Measurements from ENCODE around the gene SCEL. TPM values are rescaled to one million over a fixed set of nuclear protein-coding genes. Genes with fewer than 3 reads are reported as not detected.

The SCEL gene
- total and polyA plus RNA-seq, 2 of the 8 experiments (the other 6 are each of a cell fraction or from before 2014, with no cell fraction given): not detected

DNA sequence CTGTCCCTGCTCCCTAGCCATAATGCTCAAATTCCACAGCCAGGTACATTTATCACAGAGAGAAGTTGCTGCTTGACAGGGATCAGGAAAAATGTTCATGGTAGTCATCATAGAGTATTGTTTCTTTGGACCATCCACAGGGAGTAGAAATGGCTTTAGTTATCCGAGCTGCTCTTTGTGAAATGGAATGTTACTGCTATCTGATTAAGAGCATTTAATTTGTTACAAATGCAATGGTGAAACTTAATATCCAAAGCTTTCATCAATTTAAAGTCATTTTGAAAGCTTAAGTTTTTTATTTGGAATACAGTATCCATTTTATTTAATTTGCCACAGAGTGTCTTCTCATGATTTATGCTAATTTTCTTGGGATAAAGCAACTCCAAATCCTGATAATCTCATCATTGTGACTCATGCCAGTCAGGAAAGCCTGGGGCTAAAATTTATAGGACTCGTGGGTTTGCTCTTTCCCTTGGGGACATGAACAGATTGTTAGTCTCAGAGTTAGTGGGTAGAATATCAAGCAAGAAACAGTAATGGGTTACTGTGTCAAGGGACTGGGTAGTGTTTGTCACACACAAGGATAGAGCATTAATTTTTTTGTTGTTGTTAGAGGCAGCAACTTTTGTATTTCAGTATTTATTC lies 59.8 kb downstream of the SCEL start (continued):
- TF ChIP-seq JUN (IDR thresholded peaks at IDR 0.05; ENCODE audit: low read depth, low read length): no peak
- TF ChIP-seq RNF2 (IDR thresholded peaks at IDR 0.05; ENCODE audit: borderline replicate concordance, low read depth, low read length, missing control alignments, poor library complexity, severe bottlenecking): no peak
- no peak for TF ChIP-seq USF2 (IDR thresholded peaks at IDR 0.05; ENCODE audit: low read length)
- TF ChIP-seq FOSL1 (IDR thresholded peaks at IDR 0.05; ENCODE audit: insufficient read depth, low read depth, low read length): no peak
- TF ChIP-seq, protein P1, sequence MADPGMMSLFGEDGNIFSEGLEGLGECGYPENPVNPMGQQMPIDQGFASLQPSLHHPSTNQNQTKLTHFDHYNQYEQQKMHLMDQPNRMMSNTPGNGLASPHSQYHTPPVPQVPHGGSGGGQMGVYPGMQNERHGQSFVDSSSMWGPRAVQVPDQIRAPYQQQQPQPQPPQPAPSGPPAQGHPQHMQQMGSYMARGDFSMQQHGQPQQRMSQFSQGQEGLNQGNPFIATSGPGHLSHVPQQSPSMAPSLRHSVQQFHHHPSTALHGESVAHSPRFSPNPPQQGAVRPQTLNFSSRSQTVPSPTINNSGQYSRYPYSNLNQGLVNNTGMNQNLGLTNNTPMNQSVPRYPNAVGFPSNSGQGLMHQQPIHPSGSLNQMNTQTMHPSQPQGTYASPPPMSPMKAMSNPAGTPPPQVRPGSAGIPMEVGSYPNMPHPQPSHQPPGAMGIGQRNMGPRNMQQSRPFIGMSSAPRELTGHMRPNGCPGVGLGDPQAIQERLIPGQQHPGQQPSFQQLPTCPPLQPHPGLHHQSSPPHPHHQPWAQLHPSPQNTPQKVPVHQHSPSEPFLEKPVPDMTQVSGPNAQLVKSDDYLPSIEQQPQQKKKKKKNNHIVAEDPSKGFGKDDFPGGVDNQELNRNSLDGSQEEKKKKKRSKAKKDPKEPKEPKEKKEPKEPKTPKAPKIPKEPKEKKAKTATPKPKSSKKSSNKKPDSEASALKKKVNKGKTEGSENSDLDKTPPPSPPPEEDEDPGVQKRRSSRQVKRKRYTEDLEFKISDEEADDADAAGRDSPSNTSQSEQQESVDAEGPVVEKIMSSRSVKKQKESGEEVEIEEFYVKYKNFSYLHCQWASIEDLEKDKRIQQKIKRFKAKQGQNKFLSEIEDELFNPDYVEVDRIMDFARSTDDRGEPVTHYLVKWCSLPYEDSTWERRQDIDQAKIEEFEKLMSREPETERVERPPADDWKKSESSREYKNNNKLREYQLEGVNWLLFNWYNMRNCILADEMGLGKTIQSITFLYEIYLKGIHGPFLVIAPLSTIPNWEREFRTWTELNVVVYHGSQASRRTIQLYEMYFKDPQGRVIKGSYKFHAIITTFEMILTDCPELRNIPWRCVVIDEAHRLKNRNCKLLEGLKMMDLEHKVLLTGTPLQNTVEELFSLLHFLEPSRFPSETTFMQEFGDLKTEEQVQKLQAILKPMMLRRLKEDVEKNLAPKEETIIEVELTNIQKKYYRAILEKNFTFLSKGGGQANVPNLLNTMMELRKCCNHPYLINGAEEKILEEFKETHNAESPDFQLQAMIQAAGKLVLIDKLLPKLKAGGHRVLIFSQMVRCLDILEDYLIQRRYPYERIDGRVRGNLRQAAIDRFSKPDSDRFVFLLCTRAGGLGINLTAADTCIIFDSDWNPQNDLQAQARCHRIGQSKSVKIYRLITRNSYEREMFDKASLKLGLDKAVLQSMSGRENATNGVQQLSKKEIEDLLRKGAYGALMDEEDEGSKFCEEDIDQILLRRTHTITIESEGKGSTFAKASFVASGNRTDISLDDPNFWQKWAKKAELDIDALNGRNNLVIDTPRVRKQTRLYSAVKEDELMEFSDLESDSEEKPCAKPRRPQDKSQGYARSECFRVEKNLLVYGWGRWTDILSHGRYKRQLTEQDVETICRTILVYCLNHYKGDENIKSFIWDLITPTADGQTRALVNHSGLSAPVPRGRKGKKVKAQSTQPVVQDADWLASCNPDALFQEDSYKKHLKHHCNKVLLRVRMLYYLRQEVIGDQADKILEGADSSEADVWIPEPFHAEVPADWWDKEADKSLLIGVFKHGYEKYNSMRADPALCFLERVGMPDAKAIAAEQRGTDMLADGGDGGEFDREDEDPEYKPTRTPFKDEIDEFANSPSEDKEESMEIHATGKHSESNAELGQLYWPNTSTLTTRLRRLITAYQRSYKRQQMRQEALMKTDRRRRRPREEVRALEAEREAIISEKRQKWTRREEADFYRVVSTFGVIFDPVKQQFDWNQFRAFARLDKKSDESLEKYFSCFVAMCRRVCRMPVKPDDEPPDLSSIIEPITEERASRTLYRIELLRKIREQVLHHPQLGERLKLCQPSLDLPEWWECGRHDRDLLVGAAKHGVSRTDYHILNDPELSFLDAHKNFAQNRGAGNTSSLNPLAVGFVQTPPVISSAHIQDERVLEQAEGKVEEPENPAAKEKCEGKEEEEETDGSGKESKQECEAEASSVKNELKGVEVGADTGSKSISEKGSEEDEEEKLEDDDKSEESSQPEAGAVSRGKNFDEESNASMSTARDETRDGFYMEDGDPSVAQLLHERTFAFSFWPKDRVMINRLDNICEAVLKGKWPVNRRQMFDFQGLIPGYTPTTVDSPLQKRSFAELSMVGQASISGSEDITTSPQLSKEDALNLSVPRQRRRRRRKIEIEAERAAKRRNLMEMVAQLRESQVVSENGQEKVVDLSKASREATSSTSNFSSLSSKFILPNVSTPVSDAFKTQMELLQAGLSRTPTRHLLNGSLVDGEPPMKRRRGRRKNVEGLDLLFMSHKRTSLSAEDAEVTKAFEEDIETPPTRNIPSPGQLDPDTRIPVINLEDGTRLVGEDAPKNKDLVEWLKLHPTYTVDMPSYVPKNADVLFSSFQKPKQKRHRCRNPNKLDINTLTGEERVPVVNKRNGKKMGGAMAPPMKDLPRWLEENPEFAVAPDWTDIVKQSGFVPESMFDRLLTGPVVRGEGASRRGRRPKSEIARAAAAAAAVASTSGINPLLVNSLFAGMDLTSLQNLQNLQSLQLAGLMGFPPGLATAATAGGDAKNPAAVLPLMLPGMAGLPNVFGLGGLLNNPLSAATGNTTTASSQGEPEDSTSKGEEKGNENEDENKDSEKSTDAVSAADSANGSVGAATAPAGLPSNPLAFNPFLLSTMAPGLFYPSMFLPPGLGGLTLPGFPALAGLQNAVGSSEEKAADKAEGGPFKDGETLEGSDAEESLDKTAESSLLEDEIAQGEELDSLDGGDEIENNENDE (IDR thresholded peaks at IDR 0.05; ENCODE audit: insufficient replicate concordance, low read length): no peak
